ENCODE data around the gene ACP4. TPM values are rescaled to one million over a fixed set of nuclear protein-coding genes. Genes with fewer than 3 reads are reported as not detected.

The ACP4 gene
- total RNA-seq, 1 donor from 2014 or later = not detected

GRCh38 chr19:50842130-50842529 lies 51.9 kb downstream of the ACP4 start:
- DNase-seq (ENCODE audit: low read depth) = no peak
- no peak overlapping the region for H3K4me3 ChIP-seq (ENCODE audit: low read depth, low read length)
- no peaks in the 10 kb centered on the region for H3K36me3 ChIP-seq (ENCODE audit: control insufficient read depth, insufficient read depth, low read length)
- no peak for TF ChIP-seq CTCF (IDR thresholded peaks at IDR 0.05; ENCODE audit: insufficient read depth, low read length, poor library complexity, severe bottlenecking)
- H3K27me3 ChIP-seq (ENCODE audit: control insufficient read depth, insufficient read depth, low read length) = no peaks in the 10 kb centered on the region

- no peak overlapping the region for H3K4me3 ChIP-seq (ENCODE audit: low read depth, low read length)
- no peaks in the 10 kb centered on the region for H3K36me3 ChIP-seq (ENCODE audit: control insufficient read depth, insufficient read depth, low read length)
- no peak for TF ChIP-seq CTCF (IDR thresholded peaks at IDR 0.05; ENCODE audit: insufficient read depth, low read length, poor library complexity, severe bottlenecking)
- H3K27me3 ChIP-seq (ENCODE audit: control insufficient read depth, insufficient read depth, low read length) = no peaks in the 10 kb centered on the region
- DNase-seq (ENCODE audit: low read depth) = no peak
These were observed 53.0 kb downstream of the ACP4 start for GRCh38 chr19:50843205-50843604.

- DNase-seq (ENCODE audit: low read depth) = no peak
- H3K4me3 ChIP-seq (ENCODE audit: low read depth, low read length) = no peak overlapping the region
- H3K27me3 ChIP-seq (ENCODE audit: control insufficient read depth, insufficient read depth, low read length) = no peaks in the 10 kb centered on the region
- no peaks in the 10 kb centered on the region for H3K36me3 ChIP-seq (ENCODE audit: control insufficient read depth, insufficient read depth, low read length)
- TF ChIP-seq CTCF (IDR thresholded peaks at IDR 0.05; ENCODE audit: insufficient read depth, low read length, poor library complexity, severe bottlenecking) = no peak
These were observed 53.5 kb downstream of the ACP4 start for GRCh38 chr19:50843701-50844221.

- TF ChIP-seq CTCF (IDR thresholded peaks at IDR 0.05; ENCODE audit: insufficient read depth, low read length, poor library complexity, severe bottlenecking) = no peak
- no peaks in the 10 kb centered on the region for H3K27me3 ChIP-seq (ENCODE audit: control insufficient read depth, insufficient read depth, low read length)
- H3K36me3 ChIP-seq (ENCODE audit: control insufficient read depth, insufficient read depth, low read length) = no peaks in the 10 kb centered on the region
- H3K4me3 ChIP-seq (ENCODE audit: low read depth, low read length) = no peak overlapping the region
- no peak for DNase-seq (ENCODE audit: low read depth)
These were observed 54.2 kb downstream of the ACP4 start for GRCh38 chr19:50844296-50844935.

Other genes starting within 250 kb of the ACP4 start
- 9.2 and 9.3 TPM in 2 replicates for gene LRRC4B, start 222.0 kb upstream of the ACP4 start, total RNA-seq
- 0.29 and 0.55 TPM in 2 replicates for gene SYT3, start 150.5 kb upstream of the ACP4 start, total RNA-seq
- 4.4 and 16.5 TPM in 2 replicates for gene C19orf81, start 141.0 kb upstream of the ACP4 start, total RNA-seq
- 1.2 and 1.6 TPM in 2 replicates for gene SHANK1, start 70.6 kb upstream of the ACP4 start, total RNA-seq
- gene CLEC11A, start 67.1 kb upstream of the ACP4 start, total RNA-seq = 6.0 and 12.4 TPM in 2 replicates
- not detected in 2 replicates for gene GPR32, start 20.0 kb upstream of the ACP4 start, total RNA-seq
- not detected in 2 replicates for gene KLK1, start 33.4 kb downstream of the ACP4 start, total RNA-seq
- gene KLK15, start 43.2 kb downstream of the ACP4 start, total RNA-seq = not detected in 2 replicates
- not detected in 2 replicates for gene KLK3, start 64.5 kb downstream of the ACP4 start, total RNA-seq
- 0.96 TPM in 1 of 2 replicates, not detected in the other for gene KLK2, start 83.0 kb downstream of the ACP4 start, total RNA-seq
- gene KLK4, start 121.0 kb downstream of the ACP4 start, total RNA-seq = not detected in 2 replicates
- gene KLK5, start 162.6 kb downstream of the ACP4 start, total RNA-seq = 10.8 and 11.3 TPM in 2 replicates
- gene KLK6, start 179.2 kb downstream of the ACP4 start, total RNA-seq = 33.5 and 39.9 TPM in 2 replicates
- 18.7 and 18.8 TPM in 2 replicates for gene KLK7, start 193.5 kb downstream of the ACP4 start, total RNA-seq
- gene KLK8, start 211.2 kb downstream of the ACP4 start, total RNA-seq = 3.1 and 7.1 TPM in 2 replicates
- gene KLK10, start 229.3 kb downstream of the ACP4 start, total RNA-seq = 6.7 and 9.0 TPM in 2 replicates
- not detected in 2 replicates for gene KLK11, start 236.2 kb downstream of the ACP4 start, total RNA-seq
- not detected in 2 replicates for gene KLK12, start 244.6 kb downstream of the ACP4 start, total RNA-seq

All from kidney epithelial cell (primary cell).